Measurements from ENCODE around the gene AGR3. TPM values are rescaled to one million over a fixed set of nuclear protein-coding genes. Genes with fewer than 3 reads are reported as not detected.

The AGR3 gene
- total RNA-seq, 1 experiment from 2014 or later = not detected

DNA sequence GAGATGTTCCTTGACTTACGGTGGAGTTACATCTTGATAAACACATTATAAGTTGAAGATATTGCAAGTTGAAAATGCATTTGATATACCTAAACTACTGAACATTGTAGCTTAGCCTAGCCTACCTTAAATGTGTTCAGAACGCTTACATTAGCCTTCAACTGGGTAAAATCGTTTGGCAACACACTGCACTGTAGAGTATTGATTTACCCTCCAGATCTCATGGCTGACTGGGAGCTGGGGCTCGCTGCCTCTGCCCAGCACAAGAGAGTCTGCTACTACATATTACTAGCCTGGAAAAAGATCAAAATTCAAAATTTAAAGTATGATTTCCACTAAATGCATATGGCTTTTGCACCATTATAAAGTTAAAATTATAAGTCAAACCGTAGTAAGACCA, 7.5 kb upstream of the AGR3 start:
- H3K4me3 Mint-ChIP-seq (ENCODE audit: unreplicated experiment) = no peak overlapping the region
- intact Hi-C loops (cut with micrococcal nuclease) = no loop called here
- no peak for DNase-seq (ENCODE audit: unreplicated experiment)
- no peak overlapping the region for H3K27ac Mint-ChIP-seq (ENCODE audit: low read depth, unreplicated experiment)
- CTCF ChIA-PET = interaction anchor here (0.6 to 4.6 kb wide), 7 partner anchors 11 to 331 kb away, joined by 3 to 42 read pairs (median 4); no protein-coding TSS in a partner anchor
- peaks cover 5% of the 10 kb centered on the region for H3K4me1 Mint-ChIP-seq (ENCODE audit: insufficient read depth, unreplicated experiment)
- BruUV-seq (replicated peaks) = no TSS peak
- POLR2A ChIA-PET = no interaction called here
- H3K9me3 Mint-ChIP-seq (ENCODE audit: unreplicated experiment) = no peaks in the 10 kb centered on the region
- no peaks in the 10 kb centered on the region for H3K36me3 Mint-ChIP-seq (ENCODE audit: insufficient read depth, unreplicated experiment)
- TF ChIP-seq, protein P1, sequence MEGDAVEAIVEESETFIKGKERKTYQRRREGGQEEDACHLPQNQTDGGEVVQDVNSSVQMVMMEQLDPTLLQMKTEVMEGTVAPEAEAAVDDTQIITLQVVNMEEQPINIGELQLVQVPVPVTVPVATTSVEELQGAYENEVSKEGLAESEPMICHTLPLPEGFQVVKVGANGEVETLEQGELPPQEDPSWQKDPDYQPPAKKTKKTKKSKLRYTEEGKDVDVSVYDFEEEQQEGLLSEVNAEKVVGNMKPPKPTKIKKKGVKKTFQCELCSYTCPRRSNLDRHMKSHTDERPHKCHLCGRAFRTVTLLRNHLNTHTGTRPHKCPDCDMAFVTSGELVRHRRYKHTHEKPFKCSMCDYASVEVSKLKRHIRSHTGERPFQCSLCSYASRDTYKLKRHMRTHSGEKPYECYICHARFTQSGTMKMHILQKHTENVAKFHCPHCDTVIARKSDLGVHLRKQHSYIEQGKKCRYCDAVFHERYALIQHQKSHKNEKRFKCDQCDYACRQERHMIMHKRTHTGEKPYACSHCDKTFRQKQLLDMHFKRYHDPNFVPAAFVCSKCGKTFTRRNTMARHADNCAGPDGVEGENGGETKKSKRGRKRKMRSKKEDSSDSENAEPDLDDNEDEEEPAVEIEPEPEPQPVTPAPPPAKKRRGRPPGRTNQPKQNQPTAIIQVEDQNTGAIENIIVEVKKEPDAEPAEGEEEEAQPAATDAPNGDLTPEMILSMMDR (IDR thresholded peaks at IDR 0.05; ENCODE audit: unreplicated experiment) = no peak
- no peaks in the 10 kb centered on the region for H3K27me3 Mint-ChIP-seq (ENCODE audit: insufficient read depth, unreplicated experiment)

- Mint-ChIP-seq H3K27me3 (ENCODE audit: insufficient read depth, unreplicated experiment) (no peaks in the 10 kb centered on the region), H3K4me1 (ENCODE audit: insufficient read depth, unreplicated experiment) (no peaks in the 10 kb centered on the region), H3K9me3 (ENCODE audit: unreplicated experiment) (no peaks in the 10 kb centered on the region), H3K27ac (ENCODE audit: low read depth, unreplicated experiment) (no peak overlapping the region), H3K36me3 (ENCODE audit: insufficient read depth, unreplicated experiment) (no peaks in the 10 kb centered on the region), H3K4me3 (ENCODE audit: unreplicated experiment) (no peak overlapping the region)
- CTCF ChIA-PET = interaction anchor here (1.0 kb wide), 1 partner anchor 99 kb away, joined by 6 read pairs; no protein-coding TSS in a partner anchor
- intact Hi-C loops (cut with micrococcal nuclease) = no loop called here
- DNase-seq (ENCODE audit: unreplicated experiment) = no peak
- BruUV-seq (replicated peaks) = no TSS peak
- POLR2A ChIA-PET = no interaction called here
- TF ChIP-seq, protein P1 (IDR thresholded peaks at IDR 0.05; ENCODE audit: unreplicated experiment) = no peak
These were observed 2.1 kb upstream of the AGR3 start for GRCh38 chr7:16883918-16884317.

- POLR2A ChIA-PET = interaction anchor here (0.7 kb wide), 1 partner anchor 795 kb away, joined by 4 read pairs; no protein-coding TSS in a partner anchor
- DNase-seq (ENCODE audit: unreplicated experiment) = no peak
- Mint-ChIP-seq H3K36me3 (ENCODE audit: insufficient read depth, unreplicated experiment) (no peaks in the 10 kb centered on the region), H3K9me3 (ENCODE audit: unreplicated experiment) (no peaks in the 10 kb centered on the region), H3K27ac (ENCODE audit: low read depth, unreplicated experiment) (no peak overlapping the region), H3K4me1 (ENCODE audit: insufficient read depth, unreplicated experiment) (no peaks in the 10 kb centered on the region), H3K4me3 (ENCODE audit: unreplicated experiment) (no peak overlapping the region), H3K27me3 (ENCODE audit: insufficient read depth, unreplicated experiment) (no peaks in the 10 kb centered on the region)
- intact Hi-C loops (cut with micrococcal nuclease) = no loop called here
- TF ChIP-seq, protein P1 (IDR thresholded peaks at IDR 0.05; ENCODE audit: unreplicated experiment) = no peak
- CTCF ChIA-PET = interaction anchor here (0.7 to 1.7 kb wide), 3 partner anchors 11 to 185 kb away, joined by 3 to 11 read pairs (median 6); no protein-coding TSS in a partner anchor
- no TSS peak for BruUV-seq (replicated peaks)
These were observed 1.2 kb downstream of the AGR3 start for GRCh38 chr7:16880554-16880953.

GRCh38 chr7:16879181-16879580, 2.6 kb downstream of the AGR3 start:
- TF ChIP-seq, protein P1 (IDR thresholded peaks at IDR 0.05; ENCODE audit: unreplicated experiment) = no peak
- ChIA-PET POLR2A (no interaction called here), CTCF (interaction anchor here (0.6 to 1.1 kb wide), 3 partner anchors 41 to 414 kb away, joined by 3 read pairs; no protein-coding TSS in a partner anchor)
- no TSS peak for BruUV-seq (replicated peaks)
- Mint-ChIP-seq H3K27me3 (ENCODE audit: insufficient read depth, unreplicated experiment) (no peaks in the 10 kb centered on the region), H3K4me1 (ENCODE audit: insufficient read depth, unreplicated experiment) (no peaks in the 10 kb centered on the region), H3K27ac (ENCODE audit: low read depth, unreplicated experiment) (no peak overlapping the region), H3K4me3 (ENCODE audit: unreplicated experiment) (no peak overlapping the region), H3K9me3 (ENCODE audit: unreplicated experiment) (no peaks in the 10 kb centered on the region), H3K36me3 (ENCODE audit: insufficient read depth, unreplicated experiment) (no peaks in the 10 kb centered on the region)
- no peak for DNase-seq (ENCODE audit: unreplicated experiment)
- intact Hi-C loops (cut with micrococcal nuclease) = no loop called here

Measured in MCF 10A (cell line).